GM19324 (cell line): Measurements from ENCODE around the gene BNC2.

Experiments used
- ATAC-seq: cut with Tn5 transposase; IDR thresholded peaks from one replicate; pipeline ENCODE4 v1.9.1; 2021; ENCODE audit warnings: mild to moderate bottlenecking, moderate library complexity; ENCODE audit not compliant: unreplicated experiment, low FRiP score

BNC2 gene

GRCh38 chr9:16616686-16617085 is 253.8 kb downstream of the BNC2 start:
- ATAC-seq: no peak

DNA sequence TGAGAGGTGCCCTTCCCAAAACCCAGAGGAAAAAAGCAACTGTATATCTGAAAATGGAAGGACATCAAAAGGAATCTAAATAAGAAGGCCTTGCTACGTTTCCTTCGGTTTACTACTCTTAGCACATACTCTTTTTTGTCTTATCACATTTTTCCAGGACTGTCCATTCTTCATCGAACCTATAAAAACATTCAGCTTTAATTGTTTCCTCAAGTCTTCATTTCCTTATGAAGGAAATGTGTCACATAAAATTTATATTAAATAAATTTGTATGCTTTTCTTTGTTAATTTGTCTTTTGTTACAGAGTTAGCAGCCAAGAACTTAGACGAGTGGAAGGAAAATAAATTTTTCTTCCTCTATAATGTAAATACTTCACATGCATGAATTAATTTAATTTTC is 255.0 kb downstream of the BNC2 start:
- no peak for ATAC-seq

DNA sequence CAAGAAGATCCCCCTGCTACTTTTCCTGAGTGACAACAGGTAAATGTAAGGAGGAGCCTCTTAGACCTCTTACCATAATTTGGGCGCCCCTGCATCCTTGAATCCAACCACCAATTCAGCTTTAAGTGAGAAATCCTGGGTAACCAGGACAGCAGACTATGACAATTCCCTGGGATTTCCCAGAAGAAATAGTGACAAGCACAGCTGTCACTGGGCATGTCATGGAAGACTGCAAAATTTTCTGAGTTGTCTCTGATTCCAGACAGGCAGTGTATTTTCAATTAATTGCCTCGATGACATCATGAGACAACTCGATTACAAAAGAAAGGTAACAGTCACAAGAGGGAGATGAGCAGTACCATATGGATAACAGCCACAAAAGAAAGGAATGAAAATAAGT is 256.9 kb downstream of the BNC2 start:
- no peak for ATAC-seq

GRCh38 chr9:16613051-16613450 is 257.4 kb downstream of the BNC2 start:
- ATAC-seq: no peak

DNA sequence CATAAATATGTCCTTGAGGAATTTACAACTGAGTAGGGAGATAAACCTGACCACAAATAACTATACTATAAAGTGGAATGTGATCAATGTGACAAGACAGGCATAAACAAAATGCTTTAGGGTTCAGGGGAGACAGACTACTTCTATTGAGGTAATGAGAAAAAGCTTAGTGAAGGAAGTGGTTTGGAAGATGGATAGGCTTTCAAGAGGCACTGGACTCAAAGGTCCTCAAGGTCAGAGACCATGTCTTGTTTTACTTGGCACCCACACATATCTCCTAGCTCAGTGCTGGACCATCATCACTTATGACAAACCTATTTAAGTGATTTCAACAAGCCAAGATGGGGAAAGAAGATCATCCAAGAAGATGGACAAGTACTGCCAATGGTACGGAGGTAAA is 257.8 kb downstream of the BNC2 start:
- no peak for ATAC-seq

- no peak for ATAC-seq
These were observed 258.5 kb downstream of the BNC2 start for GRCh38 chr9:16611983-16612382.

DNA sequence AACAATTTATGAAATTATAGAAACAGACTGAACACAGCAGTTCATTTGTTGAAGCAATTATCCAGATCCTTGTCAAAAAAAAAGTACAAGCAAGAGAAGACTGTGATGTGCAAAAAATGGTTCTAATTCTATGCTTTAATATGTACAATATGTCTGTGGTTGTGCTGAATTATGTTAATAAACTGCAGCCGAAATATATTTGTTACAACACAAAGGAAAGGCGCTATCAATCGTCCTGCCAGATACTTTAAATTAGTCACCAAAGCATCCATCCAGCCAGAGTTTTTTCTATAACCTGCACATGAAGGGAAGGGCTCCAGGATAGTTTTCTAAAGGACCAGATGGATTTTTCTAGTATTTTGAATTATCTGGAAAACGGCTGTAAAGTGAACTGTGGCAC is 259.5 kb downstream of the BNC2 start:
- ATAC-seq: no peak

DNA sequence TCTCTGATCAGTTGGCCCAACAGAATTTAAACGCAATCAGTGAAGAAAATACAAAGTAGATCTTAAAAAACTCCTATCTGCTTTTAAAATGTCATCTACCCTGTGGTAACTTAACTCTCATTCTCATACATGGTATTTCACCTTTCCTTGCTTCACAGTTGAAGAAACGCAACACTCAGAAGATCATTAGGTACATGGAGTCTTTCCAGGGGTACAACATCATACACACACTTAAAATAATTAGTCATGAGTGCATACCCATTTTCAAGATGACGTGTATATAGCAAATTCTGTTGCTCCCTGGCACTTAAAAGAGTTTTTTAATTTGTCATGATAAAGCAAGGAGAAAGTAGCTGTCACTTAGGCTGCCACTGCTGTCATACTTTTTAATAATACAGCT is 259.9 kb downstream of the BNC2 start:
- no peak for ATAC-seq

- ATAC-seq: no peak
These were observed 261.6 kb downstream of the BNC2 start for GRCh38 chr9:16608906-16609305.

DNA sequence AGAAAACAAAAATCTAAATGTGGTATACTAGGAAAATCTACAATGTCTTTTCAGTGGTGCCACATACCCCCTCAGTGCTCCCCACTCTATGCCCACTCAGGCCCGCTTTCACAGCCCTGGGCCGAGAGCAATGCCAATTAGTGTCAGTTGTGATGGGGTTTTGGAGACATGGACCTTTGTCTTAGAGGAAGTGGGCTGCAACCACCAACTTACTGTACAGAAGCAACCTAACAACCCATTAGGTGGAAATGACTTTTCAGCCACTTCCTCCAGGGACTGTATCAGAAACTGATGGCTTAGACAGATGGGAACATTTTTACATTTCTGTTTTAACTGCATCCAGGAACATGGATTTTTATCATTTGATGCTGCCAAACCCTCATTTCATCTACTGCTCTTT is 268.0 kb downstream of the BNC2 start:
- ATAC-seq: no peak

- no peak for ATAC-seq
These were observed 268.5 kb downstream of the BNC2 start for GRCh38 chr9:16601991-16602390.

DNA sequence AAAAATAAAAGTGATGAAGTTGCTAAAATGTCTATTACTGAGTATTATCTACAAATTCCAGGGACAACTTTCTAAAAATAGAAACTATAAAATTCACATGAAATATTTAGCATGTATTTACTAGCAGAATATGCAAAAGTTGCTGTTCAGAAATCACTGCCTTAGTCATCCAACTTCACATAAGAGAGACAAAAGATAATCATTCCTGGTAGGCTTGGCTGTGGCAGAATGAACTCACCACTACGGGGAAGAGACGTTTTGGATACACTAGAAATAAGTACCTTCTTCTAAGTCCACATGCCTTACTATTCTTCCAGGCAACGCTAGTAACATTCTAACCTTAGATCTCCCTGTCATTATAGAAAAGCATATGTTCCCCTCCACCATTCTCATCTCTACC is 272.2 kb downstream of the BNC2 start:
- no peak for ATAC-seq

GRCh38 chr9:16597136-16597535 is 273.3 kb downstream of the BNC2 start:
- no peak for ATAC-seq

DNA sequence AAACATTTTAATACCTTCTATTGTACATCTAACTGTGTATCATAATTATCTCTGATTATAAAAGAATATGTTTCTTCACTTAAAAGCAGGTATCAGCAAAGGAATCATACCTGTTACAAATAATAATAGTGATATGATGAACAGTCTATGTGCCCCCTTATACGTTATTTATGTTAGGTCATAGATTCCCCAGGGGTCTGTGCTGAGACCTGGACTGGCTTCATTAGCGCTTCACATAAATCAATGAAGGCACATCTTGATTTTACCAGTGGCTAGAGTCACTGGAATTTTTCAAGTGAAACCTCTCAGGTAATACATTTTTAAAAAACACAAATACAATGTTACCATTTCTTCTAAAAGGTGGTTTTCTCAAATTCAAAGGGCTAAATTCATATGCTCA is 275.2 kb downstream of the BNC2 start:
- no peak for ATAC-seq

GRCh38 chr9:16594787-16595186 is 275.7 kb downstream of the BNC2 start:
- ATAC-seq: no peak

- ATAC-seq: no peak
These were observed 276.7 kb downstream of the BNC2 start for GRCh38 chr9:16593746-16594145.

- ATAC-seq: no peak
These were observed 279.4 kb downstream of the BNC2 start for GRCh38 chr9:16591092-16591491.

DNA sequence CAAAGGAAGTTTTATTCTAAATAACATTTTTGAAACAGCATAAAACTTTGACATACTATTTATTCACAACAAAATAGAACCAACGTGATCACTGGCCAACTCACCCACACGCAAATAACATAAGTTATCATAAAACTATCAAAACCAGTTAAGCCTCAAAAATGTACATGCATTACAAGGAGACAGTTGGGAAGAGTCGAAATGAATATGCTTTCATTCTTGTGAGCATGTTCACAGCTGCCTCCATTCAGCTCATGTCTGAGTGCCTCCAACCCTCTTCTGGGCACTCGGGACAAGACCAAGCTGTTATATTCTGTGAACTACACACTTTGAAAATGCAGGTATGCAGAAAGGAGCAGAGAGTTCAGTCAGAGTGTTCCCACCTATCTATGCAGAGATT is 284.9 kb downstream of the BNC2 start:
- ATAC-seq: no peak

DNA sequence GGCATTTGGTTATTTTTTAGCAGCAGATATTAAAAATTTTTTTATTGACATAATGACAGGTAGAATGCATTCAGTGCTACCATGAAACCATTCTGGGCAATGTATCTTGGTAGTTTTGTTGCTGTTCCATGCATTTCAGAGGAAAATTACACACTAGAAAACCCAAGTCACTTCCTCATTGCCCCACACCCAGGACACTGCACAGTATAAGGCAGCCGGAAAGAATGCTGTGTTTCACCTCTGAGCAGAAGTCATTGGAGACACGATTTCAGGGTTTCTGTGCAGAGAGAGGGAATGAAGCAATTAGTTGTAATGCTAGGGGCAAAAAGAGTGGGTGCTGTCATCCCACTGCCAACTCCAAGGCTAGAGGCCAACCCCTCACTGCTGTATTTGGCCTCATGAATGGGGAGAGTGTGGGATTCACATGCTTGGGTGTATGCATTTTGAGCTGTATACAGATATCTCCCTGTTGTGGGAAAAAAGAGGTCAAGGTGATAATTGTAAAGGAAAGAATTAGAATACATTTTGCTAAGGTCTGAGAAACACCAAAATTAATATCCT is 290.5 kb downstream of the BNC2 start:
- ATAC-seq: no peak

DNA sequence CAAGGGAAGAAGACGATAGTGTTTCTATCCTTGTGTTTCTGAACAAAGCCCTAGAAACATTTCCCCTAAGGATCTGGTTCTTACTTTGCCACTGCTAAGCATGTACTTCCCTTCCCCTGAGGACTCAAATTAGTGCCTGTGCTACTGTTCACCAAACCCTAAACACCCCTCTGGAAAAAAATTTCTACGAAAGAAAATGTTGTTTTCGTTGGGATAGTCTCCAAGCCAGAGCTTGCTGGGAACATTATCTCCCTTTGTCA is 294.6 kb downstream of the BNC2 start:
- no peak for ATAC-seq

DNA sequence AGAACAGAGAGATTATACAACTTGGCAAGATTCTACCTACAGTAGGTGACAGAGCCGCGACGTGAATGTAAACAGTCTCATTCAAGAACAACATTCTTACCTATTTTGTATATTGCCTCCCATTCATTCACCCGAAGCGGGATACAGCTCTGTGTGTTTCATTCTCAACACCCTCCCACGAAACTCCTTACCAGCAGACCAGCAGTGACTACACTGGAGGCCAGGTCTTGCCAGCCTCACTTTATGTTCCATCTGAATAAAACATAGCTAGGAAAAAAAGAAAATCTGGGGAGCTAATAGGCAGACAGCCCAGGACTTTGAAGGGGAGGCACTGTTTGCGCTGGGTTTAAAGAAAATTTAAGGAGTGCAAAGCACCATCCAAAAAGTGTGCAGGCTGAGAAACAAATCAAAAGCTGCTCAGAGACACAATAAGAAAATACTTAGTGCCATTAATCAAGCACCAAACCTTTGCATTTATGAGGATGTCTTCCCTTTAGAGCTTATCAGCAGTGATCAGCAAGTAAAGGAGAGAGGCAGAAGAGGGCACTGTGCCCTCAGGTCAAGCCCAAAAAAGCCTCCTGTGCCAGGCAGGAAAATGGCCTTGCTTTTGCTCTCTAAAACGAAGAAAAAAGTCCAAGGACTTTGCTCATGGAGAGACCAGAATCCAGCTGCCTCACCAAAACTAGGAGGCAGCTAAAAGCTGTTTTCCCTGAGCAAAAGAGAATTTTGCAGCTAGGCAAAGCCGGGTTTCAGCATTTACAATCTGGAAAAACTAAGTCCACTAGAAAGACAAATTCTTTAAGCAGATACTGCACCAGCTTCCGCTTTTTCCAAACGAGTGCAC is 295.1 kb downstream of the BNC2 start:
- no peak for ATAC-seq

DNA sequence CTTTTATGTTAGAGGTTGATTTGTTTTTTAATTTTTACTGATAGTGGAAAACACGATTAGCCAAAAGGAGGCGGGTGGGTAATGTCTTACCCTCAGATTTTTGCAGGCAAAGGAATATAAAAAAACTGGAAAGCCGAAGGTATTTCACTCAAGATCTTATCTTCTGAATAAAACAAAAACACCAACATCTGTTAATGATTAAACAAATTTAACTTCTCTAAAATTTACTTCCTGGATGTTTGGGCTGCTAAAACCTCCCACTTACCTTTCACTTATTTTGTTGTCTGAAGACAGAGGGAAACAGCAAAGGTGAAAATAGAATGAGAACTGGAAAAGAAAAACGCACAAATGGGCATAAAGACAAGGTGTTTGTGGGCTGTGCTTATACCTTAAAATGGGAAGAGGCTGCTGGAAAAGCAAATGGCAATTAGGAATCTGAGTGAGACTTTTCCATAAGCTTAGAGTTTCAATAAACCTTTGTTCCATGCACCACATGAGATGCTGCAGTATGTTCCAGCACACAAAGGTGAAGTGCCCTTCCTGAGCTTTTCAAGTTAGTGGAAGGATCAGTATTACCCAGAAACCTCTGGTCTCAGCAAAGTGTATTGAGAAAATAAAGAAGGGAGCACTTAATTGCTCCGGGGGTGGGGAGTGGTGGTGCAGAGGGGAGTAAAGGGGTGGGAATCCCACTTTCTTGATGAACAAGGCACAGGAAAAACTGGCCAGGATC is 298.3 kb downstream of the BNC2 start:
- no peak for ATAC-seq
